Measurements from ENCODE around the gene HS3ST4.

The HS3ST4 gene

DNA sequence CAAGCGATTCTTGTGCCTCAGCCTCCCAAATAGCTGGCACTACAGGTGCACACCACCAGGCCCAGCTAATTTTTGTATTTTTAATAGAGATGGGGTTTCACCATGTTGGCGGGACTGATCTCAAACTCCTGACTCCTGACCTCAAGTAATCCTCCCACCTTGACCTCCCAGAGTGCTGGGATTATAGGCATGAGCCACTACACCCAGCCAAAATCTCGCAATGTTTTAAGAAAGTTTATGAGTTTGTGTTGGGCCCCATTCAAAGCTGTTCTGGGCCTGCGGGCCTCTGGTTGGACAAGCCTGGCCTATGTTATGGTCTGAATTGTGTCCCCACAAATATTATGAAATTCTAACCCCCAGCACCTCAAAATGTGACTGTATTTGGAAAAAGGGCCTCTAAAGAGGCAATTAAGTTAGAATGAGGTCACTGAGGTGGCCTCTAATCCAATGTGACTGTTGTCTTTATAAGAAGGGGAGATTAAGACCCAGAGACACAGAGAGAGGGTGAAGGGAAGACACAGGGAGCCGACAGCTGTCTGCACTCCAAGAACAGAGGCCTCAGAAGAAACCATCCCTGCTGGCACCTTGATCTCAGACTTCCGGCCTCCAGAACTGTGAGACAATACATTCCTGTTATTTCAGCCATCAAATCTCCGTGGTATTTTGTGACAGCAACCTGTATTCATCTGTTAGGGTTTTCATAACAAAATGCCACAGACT, 469.9 kb downstream of the HS3ST4 start:
- no peak overlapping the region for H3K4me3 ChIP-seq (ENCODE audit: low read length)
- H3K9ac ChIP-seq (ENCODE audit: low read length) = no peak overlapping the region
- H3K36me3 ChIP-seq (ENCODE audit: control insufficient read depth, insufficient read depth, low read length) = no peaks in the 10 kb centered on the region
- no peak overlapping the region for H3K27ac ChIP-seq (ENCODE audit: low read depth, low read length)
- H3K27me3 ChIP-seq (ENCODE audit: control insufficient read depth, insufficient read depth, low read length) = no peaks in the 10 kb centered on the region
- H3K4me1 ChIP-seq (ENCODE audit: control insufficient read depth, insufficient read depth, low read length) = no peaks in the 10 kb centered on the region

DNA sequence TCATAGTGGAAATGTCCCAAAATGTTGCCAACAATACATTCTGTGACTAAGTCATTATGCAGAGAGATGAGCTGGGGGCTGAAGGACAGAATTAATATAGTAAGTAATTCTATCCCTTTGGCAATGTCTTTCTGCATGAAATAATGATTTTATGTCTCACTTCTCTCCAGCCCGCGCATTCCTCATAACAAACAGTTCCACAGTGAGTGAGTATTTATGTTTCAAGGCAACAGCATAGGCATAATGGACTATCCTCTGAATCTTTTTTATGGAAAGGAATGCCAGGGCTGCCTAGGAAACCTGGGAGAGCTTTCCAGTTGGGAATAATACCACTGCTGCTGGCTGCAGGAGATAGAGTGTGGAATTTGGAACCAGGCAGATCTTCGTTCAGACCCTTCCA, 477.7 kb downstream of the HS3ST4 start:
- Histone ChIP-seq H3K9ac (ENCODE audit: low read length) (no peak overlapping the region), H3K27ac (ENCODE audit: low read depth, low read length) (no peak overlapping the region), H3K27me3 (ENCODE audit: control insufficient read depth, insufficient read depth, low read length) (no peaks in the 10 kb centered on the region), H3K4me1 (ENCODE audit: control insufficient read depth, insufficient read depth, low read length) (no peaks in the 10 kb centered on the region), H3K36me3 (ENCODE audit: control insufficient read depth, insufficient read depth, low read length) (no peaks in the 10 kb centered on the region), H3K4me3 (ENCODE audit: low read length) (no peak overlapping the region)

DNA sequence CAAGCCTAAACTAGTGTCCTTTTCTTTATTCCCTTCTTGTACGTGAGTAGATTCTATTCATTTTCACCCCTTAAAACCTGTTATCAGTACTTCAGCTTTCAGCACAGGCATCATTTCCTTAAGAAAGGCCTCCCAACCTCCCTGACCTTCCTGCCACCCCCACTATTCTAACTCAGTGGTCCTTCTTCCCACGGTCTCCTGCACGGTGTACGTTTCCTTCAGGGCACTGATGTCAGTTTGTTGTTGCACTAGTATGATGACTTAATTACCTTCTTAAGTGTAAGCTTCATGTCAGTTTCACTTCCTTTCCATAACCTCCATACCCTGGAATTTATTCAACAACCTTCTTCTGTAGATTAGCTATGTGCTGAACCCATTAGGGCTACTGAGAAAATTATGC, 484.2 kb downstream of the HS3ST4 start:
- H3K4me3 ChIP-seq (ENCODE audit: low read length) = no peak overlapping the region
- H3K27me3 ChIP-seq (ENCODE audit: control insufficient read depth, insufficient read depth, low read length) = no peaks in the 10 kb centered on the region

DNA sequence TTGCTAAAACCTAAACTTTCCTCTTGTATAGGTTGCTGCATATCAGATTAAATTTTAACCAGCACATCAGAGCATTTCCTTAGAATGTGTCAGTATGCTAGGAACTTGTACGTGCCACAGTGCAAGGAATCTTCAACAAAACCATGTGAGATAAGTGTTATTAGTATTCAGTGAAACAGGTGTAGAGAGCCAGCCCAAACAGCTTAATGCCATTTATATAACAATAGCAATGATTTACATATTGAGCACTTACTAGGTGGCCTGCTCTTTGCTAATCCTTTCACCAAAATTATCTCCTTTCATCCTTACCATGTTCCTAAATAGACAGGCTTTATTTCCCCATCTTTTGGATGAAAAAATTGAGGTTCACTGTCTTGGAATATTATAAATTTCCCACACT, 485.7 kb downstream of the HS3ST4 start:
- H3K36me3 ChIP-seq (ENCODE audit: control insufficient read depth, insufficient read depth, low read length) = no peaks in the 10 kb centered on the region
- H3K4me1 ChIP-seq (ENCODE audit: control insufficient read depth, insufficient read depth, low read length) = no peaks in the 10 kb centered on the region
- no peak overlapping the region for H3K4me3 ChIP-seq (ENCODE audit: low read length)
- no peak overlapping the region for H3K9ac ChIP-seq (ENCODE audit: low read length)
- no peak overlapping the region for H3K27ac ChIP-seq (ENCODE audit: low read depth, low read length)
- H3K27me3 ChIP-seq (ENCODE audit: control insufficient read depth, insufficient read depth, low read length) = no peaks in the 10 kb centered on the region

More for the DNA sequence above, 484.2 kb downstream of the HS3ST4 start:
- H3K36me3 ChIP-seq (ENCODE audit: control insufficient read depth, insufficient read depth, low read length) = no peaks in the 10 kb centered on the region
- H3K4me1 ChIP-seq (ENCODE audit: control insufficient read depth, insufficient read depth, low read length) = no peaks in the 10 kb centered on the region
- H3K9ac ChIP-seq (ENCODE audit: low read length) = no peak overlapping the region
- no peak overlapping the region for H3K27ac ChIP-seq (ENCODE audit: low read depth, low read length)

DNA sequence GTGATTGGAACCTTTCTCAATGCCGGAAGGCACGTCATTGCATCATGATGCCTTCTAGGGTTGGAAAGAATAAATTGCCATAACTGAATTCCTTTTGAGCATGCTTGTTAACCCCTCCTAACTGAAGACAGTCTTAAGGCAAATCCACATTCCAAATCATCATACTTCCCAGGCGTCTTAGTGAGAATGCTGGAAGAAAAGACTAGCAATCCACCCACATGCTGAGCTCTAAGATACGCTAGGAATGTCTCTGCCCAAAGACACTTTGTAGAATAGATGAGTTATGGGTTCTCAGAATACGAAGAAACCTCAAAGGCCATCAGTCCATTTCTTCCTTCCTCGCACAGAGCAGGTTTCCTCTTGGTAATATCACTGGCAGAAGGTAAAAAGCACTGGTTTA, 486.5 kb downstream of the HS3ST4 start:
- Histone ChIP-seq H3K4me1 (ENCODE audit: control insufficient read depth, insufficient read depth, low read length) (no peaks in the 10 kb centered on the region), H3K36me3 (ENCODE audit: control insufficient read depth, insufficient read depth, low read length) (no peaks in the 10 kb centered on the region), H3K4me3 (ENCODE audit: low read length) (no peak overlapping the region), H3K9ac (ENCODE audit: low read length) (no peak overlapping the region), H3K27me3 (ENCODE audit: control insufficient read depth, insufficient read depth, low read length) (no peaks in the 10 kb centered on the region), H3K27ac (ENCODE audit: low read depth, low read length) (no peak overlapping the region)

DNA sequence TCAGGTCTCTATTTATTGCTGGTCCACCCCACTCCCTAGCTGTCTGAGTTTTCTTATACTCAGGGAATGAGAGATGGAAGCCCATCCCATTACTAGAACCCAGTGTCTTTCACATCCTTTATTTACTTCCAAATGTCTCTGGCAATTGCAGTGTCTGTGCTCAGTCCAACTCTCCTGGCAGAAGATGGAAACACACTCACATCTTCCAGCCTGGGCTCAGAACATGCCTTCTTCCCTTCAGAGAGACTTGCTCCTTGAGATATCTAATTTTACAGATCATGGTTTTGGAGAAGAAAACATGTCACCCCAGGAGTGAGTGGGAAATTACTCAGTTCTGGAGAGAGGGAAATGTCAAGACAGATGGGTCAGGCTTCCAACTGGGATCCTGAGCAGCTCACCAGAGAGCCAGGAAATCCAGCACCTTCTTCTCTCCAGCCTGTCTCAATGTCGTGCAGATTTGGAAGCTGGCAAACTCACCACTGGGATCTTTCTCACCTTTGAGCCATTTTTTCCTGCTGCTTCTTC, 494.4 kb downstream of the HS3ST4 start:
- H3K4me1 ChIP-seq (ENCODE audit: control insufficient read depth, insufficient read depth, low read length) = no peaks in the 10 kb centered on the region
- H3K27ac ChIP-seq (ENCODE audit: low read depth, low read length) = no peak overlapping the region
- no peaks in the 10 kb centered on the region for H3K36me3 ChIP-seq (ENCODE audit: control insufficient read depth, insufficient read depth, low read length)
- H3K27me3 ChIP-seq (ENCODE audit: control insufficient read depth, insufficient read depth, low read length) = no peaks in the 10 kb centered on the region
- no peak overlapping the region for H3K9ac ChIP-seq (ENCODE audit: low read length)
- H3K4me3 ChIP-seq (ENCODE audit: low read length) = no peak overlapping the region
